T-helper 22 cell (primary cell): ENCODE measurements around the gene TMEM123.

ENCODE experiments used
- DNase-seq: peaks from one replicate; pipeline ENCODE4 v3.0.0-alpha.2; 2020; ENCODE audit warnings: low read depth

TMEM123 gene

DNA sequence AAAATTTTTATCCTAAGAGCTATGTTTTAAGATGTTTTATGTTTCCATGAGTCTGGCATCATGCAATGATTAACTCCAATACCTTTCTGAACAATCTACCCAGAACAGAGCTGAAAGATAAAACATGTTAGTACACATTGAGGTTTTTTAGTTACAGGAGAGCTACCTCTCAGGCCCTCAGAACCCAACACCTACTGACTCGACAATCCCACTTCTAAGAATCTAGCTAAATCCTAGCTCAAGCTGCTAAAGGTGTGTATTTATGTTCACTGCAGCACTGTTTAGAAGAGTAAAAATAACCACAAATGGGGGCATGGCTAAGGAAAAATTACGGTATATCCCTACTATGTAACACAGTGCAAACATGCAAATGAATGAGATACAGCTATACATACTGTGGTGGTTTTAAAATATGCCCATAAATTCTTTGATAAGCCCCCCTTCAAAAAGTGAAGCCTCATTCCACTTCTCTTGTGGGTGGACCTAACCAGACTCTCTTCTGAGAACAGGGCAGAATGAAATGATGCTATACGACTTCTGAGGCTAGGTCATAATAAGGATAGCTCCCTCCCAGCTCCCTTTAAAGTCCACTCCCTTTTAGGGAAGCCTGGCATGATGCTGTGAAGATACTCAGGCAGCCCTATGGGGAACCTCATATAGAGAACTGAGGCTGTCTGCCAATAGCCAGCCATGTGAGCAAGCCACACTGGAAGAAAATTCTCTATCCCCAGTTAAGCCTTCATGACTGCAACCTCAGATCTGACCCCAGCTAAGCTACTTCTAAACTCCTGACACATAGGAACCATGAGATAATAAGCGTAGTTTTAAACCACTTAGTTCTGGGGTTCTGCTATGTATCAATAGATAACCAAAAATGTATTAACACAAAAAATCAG lies 29.5 kb downstream of the TMEM123 start:
- no peak for DNase-seq

DNA sequence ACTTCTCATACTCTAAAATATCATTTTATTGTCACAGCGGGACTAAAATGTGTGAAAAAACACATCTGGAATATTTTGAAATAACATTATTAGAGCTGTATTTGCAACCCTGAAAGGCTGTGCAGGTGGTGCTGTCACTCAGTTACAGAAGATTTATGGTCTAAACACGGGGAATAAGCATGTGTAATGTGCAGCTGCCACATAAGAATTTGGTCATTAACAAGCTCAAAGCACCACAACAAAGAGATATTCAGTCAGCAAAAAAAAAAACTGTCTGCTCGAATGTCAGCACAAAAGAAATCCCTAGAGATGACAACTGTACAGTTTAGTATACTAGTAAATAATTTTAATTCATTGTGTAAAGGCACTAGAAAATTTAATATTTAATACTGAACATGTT lies 31.3 kb downstream of the TMEM123 start:
- DNase-seq = no peak

GRCh38 chr11:102420547-102420946 lies 32.0 kb downstream of the TMEM123 start:
- no peak for DNase-seq

DNA sequence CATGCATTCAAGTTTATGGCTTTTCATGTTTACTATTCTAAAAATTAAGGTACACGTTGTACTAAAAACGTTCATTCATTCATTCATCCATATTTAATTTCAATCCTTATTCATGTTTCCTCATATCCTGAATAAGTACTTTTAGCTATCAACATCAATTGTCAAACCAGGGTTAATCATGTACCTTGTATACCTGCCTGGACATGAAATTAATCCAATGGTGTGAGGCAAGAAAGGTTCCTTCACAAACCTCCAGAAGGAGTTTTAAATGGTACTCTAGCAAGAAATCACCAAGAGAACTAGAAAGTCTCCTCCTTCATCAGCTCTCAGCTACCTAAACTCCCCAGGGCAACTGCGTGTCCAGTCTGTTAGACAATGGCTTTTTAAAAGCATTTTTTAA lies 33.4 kb downstream of the TMEM123 start:
- DNase-seq = no peak

GRCh38 chr11:102416976-102417375 lies 35.6 kb downstream of the TMEM123 start:
- no peak for DNase-seq

- no peak for DNase-seq
Observed at GRCh38 chr11:102415304-102415916, 37.2 kb downstream of the TMEM123 start.

GRCh38 chr11:102414559-102414958 lies 38.0 kb downstream of the TMEM123 start:
- DNase-seq = no peak

DNA sequence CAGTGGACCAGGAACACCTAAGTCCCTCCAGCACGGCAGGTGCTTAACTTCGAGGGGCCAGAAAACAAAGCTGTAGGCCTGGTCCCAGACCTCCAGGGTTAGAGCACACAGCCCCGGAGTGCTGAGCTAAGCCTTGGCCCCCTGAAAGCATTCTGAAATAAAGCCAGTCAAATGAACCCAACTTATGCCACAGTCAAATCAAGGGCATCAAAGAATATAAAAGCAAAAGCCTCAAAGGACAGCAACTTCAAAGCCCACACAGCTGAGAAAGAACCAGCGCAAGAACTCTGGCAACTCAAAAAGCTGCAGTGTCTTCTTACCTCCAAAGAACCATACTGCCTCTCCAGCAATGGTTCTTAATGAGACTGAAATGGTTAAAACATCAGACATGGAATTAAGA lies 39.1 kb downstream of the TMEM123 start:
- no peak for DNase-seq

- no peak for DNase-seq
Observed at GRCh38 chr11:102411142-102411541, 41.4 kb downstream of the TMEM123 start.

- no peak for DNase-seq
Observed at GRCh38 chr11:102410382-102410784, 42.2 kb downstream of the TMEM123 start.

DNA sequence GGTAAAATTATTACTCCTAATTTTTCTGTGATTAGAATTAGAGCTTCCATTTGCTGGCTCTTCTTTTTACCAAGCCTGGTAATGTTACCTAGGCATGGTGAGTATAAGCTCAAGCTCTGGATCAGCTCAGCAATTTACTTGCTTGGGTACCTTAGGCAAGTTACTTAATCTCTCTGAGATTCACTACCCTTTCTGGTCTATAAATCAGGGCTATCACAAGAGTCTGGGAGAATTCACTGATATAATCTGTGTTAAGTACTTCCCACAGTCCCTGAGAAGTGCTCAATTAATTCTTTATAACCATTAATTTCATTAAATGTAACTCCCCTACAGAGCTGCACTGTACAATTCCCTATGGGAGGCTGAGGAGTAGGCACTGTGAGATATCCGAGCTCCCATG lies 44.2 kb downstream of the TMEM123 start:
- DNase-seq = no peak

GRCh38 chr11:102407901-102408300 lies 44.7 kb downstream of the TMEM123 start:
- DNase-seq = no peak

GRCh38 chr11:102406099-102406498 lies 46.5 kb downstream of the TMEM123 start:
- DNase-seq = no peak

GRCh38 chr11:102405501-102405900 lies 47.1 kb downstream of the TMEM123 start:
- DNase-seq = no peak

- no peak for DNase-seq
Observed at GRCh38 chr11:102402548-102402947, 50.0 kb downstream of the TMEM123 start.

DNA sequence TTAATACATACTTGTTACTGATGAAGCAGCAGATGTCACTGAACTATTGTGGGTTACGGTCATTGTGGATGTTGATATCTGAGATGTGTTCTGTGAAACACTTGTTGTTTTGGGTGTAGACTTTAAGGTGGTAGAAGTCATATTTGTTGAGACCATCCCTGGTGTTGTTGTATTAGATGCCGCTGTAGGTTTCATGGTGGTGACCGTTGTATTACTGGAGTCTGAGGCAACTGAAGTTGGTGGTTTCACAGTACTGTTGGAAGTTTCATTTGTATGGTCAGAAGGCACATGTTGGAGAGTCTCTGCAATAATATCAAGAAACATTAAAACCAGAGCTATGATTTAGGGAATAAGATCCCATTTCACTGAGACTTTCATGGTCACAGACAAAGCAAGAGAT lies 50.7 kb downstream of the TMEM123 start:
- DNase-seq = no peak

DNA sequence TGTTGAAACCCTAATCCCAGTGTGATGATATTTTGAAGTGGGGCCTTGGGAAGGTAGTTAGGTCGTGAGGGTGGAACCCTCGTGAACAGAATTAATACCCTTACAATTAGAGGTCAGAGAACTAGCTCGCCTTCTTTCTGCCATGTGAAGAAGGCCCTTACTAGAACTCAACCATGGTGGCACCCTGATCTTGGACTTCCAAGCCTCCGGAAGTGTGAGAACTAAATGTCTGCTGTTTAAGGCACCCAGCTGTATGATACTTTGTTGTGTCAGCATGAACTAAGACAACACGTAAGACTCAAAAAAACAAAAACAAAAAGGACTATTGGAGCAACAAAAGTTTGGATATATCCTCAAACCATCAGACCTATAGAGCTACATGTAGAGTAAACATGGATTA lies 52.0 kb downstream of the TMEM123 start:
- no peak for DNase-seq

- no peak for DNase-seq
Observed at GRCh38 chr11:102399189-102399588, 53.4 kb downstream of the TMEM123 start.

GRCh38 chr11:102398297-102398696 lies 54.3 kb downstream of the TMEM123 start:
- no peak for DNase-seq

GRCh38 chr11:102396708-102397563 lies 55.6 kb downstream of the TMEM123 start:
- DNase-seq = no peak

GRCh38 chr11:102395720-102396393 lies 56.7 kb downstream of the TMEM123 start:
- DNase-seq = no peak

DNA sequence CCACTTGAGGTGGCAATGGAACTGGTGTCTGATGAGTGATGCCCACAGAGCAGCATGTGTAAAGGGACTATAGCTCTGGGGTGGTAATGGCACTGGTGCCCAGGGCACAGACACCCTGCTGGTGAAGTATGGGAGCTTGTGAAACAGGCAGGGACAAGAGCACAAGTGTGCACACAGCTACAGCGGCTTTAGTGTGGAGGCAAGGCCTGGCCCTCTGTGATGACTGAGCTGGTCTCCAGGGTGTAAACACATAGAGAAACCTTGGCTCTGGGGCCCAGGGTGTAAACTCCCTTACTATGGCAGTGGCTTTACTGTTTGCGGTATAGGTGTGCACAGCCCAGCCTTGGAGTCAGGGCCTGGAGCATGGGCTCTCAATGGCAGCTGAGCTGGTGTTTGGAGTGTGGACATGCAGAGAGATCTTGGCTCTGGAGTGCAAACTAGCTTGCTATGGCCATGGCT lies 59.3 kb downstream of the TMEM123 start:
- no peak for DNase-seq
